AG20443 (cell line): ENCODE measurements around the gene OCLN.
"Not testable (repeated sequence)": the region's sequence is repeated elsewhere in the genome, so short reads cannot be mapped to it uniquely, and the experiment has no call there.

Experiments used
- DNase-seq: peaks from one replicate; pipeline ENCODE4 v3.0.0; 2012; ENCODE audit warnings: low spot score, mixed read lengths

OCLN gene

GRCh38 chr5:69492391-69492922 lies at the start of gene OCLN:
Gene OCLN, plus strand, starts transcription at chr5:69492790. Its CDS starts 11,455 bp downstream, at chr5:69504245.
- peak; percentile 55 for DNase-seq

DNA sequence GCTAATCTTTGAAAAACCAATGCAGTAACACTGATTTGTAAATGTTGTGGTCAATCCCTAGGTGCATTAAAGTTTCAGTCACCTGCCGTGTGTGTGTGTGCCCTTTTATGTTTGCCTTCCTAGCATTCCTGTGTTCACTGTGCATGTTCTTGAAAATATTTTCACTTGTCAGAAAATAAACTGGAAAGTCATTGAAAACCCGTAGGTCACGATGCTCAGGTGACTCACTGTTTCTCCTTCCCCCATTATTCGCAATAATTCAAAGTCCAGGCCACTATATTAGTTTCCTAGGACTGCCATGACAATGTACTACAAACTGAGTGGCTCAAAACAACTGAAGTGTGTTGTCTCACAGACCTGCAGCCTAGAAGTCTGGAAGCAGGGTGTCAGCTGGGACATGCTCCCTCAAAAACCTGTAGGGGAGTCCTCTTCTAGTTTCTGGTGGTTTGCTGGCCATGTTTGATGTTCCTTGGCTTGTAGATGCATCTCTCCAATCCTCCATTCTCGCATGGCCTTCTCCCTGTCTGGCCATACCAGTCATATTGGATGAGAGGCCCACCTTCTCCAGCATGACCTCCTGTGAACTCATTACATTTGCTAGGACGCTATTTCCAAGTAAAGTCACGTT lies 48.3 kb upstream of the OCLN start:
- no peak for DNase-seq

DNA sequence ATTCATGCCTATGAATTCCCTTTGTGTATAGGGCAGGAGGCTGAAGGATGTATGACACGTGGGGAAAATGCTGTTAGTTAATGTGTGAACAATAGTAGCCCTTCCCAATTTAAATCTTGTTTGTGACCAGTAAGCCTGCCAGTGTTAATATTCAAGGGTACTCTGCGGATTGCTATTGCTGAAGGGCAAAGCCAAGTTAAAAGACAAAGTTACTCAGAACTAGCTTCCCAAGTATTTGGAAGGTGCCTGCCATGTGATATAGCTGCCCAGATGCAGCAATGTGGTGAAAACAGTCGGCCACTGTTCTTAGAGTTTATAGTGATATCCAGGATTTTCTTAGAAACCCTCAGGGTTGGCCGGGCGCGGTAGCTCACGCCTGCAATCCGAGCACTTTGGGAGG lies 43.1 kb upstream of the OCLN start:
- DNase-seq = no peak

DNA sequence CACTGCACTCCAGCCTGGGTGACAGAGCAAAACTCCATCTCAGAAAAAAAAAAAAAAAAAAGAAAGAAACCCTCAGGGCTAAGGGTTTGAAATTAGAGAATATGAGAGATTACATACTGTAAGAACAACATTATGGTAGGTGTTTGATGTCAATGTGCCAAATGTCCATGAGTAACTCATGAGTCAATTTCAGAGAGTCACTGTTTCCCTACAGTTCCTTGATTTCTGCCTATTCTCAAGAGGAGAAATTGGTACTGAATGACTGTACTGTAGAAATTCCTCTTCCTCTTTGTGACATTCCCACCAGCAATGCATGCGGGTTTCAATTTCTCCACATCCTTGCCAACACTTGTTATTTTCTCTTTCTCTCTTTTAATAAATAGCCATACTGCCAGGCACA lies 42.5 kb upstream of the OCLN start:
- peak; percentile 73 for DNase-seq

GRCh38 chr5:69450527-69450926 lies 42.1 kb upstream of the OCLN start:
- not testable (repeated sequence) for DNase-seq

- no peak for DNase-seq
Measured at GRCh38 chr5:69451941-69452647, 40.5 kb upstream of the OCLN start.

DNA sequence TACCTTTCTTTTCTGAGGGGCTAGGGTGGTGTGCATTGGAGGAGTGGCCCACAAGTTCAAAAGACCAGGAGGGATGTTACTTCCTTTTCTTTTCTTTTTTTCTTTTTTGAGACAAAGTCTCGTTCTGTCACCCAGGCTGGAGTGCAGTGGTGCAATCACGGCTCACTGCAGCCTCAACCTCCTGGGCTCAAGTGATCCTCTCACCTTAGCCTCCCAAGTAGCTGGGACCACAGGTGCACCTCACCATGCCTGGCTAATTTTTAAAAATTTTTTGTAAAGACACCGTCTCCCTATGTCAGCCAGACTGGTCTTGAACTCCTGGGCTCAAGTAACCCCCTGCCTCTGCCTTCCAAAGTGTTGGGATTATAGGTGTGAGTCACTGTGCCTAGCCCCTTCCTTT lies 39.1 kb upstream of the OCLN start:
- DNase-seq = not testable (repeated sequence)

GRCh38 chr5:69454460-69455249 lies 37.9 kb upstream of the OCLN start:
- no peak for DNase-seq

GRCh38 chr5:69455428-69455988 lies 37.1 kb upstream of the OCLN start:
- DNase-seq = not testable (repeated sequence)

- no peak for DNase-seq
Measured at GRCh38 chr5:69462170-69462569, 30.4 kb upstream of the OCLN start.

- not testable (repeated sequence) for DNase-seq
Measured at GRCh38 chr5:69466375-69466774, 26.2 kb upstream of the OCLN start.

- no peak for DNase-seq
Measured at GRCh38 chr5:69467442-69468225, 25.0 kb upstream of the OCLN start.

DNA sequence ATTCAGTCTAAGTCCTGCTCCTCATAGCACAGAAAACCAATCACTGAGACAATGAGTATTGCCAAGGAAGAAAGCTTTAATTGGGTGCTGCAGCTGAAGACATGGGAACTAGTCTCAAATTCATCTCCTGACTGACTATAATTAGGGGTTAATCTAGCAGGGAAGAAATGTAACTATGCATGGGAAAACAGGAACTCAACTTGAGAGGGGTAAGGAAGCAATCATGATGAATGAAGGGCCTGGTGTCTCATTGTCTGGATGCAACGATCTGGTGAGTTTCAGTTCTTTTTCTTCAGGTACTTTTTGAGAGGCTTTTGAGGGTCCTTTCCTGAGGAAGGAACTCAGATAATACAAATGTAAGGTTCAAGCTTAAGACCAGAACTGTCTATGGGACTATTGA lies 24.0 kb upstream of the OCLN start:
- DNase-seq = no peak

DNA sequence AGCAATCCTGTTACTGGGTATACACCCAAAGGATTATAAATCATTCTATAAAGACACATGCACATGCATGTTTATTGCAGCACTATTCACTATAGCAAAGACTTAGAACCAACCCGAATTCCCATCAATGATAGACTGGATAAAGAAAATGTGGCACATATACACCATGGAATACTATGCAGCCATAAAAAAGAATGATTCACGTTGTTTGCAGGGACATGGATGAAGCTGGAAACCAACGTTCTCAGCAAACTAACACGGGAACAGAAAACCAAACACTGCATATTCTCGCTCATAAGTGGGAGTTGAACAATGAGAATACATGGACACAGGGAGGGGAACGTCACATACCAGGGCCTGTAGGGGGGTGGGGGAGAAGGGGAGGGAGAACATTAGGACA lies 21.1 kb upstream of the OCLN start:
- not testable (repeated sequence) for DNase-seq

DNA sequence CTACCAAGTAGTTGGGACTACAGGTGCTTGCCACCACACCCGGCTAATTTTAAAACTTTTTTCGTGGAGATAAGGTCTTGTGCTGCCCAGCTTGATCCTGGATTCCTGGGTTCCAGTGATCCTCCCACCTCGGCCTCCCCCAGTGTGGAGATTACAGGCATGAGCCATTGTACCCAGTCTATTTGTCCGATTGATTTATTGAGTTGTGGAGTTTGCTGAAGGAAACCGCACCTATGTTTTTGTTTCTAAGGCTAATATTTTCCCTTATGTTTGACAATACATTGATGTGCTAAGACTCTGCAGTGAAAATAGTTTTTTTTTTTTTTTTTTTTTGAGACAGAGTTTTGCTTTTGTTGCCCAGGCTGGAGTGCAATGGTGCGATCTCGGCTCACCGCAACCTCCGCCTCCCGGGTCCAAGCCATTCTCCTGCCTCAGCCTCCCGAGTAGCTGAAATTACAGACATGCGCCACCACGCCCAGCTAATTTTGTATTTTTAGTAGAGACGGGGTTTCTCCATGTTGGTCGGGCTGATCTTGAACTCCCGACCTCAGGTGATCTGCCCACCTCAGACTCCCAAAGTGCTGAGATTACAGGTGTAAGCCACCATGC lies 20.0 kb upstream of the OCLN start:
- not testable (repeated sequence) for DNase-seq

DNA sequence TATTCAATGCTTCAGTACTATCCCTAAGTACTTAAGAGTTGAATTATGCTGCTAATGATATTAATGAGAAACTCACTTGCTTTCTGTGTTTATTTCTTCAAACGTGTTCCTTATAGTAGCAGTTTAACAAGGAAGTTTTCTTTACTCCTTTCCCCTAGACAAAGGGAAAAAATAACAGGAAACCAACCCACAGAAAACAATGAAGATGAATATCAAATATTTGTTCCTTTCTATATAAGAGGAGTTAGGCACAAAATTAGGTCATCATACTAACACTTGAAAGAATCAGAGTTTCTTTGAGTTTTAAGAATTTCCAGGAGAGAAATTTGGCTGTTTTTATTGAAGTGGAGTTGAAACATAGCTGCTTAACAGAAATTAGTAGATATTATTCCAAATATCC lies 15.4 kb upstream of the OCLN start:
- no peak for DNase-seq

DNA sequence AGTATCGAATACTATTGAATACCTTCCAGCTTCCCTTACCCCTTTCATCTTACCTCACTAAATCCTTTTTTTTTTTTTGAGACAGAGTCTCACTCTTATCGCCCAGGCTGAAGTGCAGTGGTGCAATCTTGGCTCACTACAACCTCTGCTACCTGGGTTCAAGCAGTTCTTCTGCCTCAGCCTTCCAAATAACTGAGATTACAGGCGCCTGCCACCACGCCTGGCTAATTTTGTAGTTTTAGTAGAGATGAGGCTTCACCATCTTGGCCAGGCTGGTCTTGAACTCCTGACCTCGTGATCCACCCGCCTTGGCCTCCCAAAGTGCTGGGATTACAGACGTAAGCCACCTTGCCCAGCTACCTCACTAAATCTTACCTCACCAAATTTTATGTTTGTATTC lies 14.3 kb upstream of the OCLN start:
- not testable (repeated sequence) for DNase-seq

- DNase-seq = peak; percentile 54
Measured at GRCh38 chr5:69484891-69485290, 7.7 kb upstream of the OCLN start.

GRCh38 chr5:69485471-69485870 lies 7.1 kb upstream of the OCLN start:
- DNase-seq = no peak

DNA sequence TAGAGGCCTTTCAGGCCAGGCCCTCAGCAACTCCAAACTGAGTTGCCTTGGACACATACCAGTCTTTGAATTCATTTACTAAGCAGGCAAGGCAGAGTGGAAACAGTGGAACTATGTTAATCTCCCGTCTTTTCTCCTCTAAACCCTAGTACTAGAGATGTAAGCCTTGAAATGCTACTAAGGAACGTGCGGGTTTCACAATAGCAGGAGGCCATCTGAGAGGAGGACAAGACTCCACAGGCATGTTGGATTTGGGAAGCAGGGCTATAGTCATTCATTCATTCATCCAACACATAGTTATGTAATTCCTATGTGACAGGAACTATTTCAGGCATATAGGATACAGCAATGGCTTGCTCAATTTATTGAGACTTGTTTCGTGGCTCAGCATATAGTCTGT lies 3.3 kb upstream of the OCLN start:
- no peak for DNase-seq

GRCh38 chr5:69491027-69491426 lies 1.6 kb upstream of the OCLN start:
- no peak for DNase-seq
